ENCODE measurements around the gene NCKAP5.

GRCh38 chr2:133204421-133204820 is 363.8 kb downstream of the NCKAP5 start:
- TF ChIP-seq, protein P1, sequence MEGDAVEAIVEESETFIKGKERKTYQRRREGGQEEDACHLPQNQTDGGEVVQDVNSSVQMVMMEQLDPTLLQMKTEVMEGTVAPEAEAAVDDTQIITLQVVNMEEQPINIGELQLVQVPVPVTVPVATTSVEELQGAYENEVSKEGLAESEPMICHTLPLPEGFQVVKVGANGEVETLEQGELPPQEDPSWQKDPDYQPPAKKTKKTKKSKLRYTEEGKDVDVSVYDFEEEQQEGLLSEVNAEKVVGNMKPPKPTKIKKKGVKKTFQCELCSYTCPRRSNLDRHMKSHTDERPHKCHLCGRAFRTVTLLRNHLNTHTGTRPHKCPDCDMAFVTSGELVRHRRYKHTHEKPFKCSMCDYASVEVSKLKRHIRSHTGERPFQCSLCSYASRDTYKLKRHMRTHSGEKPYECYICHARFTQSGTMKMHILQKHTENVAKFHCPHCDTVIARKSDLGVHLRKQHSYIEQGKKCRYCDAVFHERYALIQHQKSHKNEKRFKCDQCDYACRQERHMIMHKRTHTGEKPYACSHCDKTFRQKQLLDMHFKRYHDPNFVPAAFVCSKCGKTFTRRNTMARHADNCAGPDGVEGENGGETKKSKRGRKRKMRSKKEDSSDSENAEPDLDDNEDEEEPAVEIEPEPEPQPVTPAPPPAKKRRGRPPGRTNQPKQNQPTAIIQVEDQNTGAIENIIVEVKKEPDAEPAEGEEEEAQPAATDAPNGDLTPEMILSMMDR (IDR thresholded peaks at IDR 0.05) = no peak
- TF ChIP-seq POLR2A (IDR thresholded peaks at IDR 0.05) = no peak
